ENCODE data around the gene MORC4. TPM values are rescaled to one million over a fixed set of nuclear protein-coding genes. Genes with fewer than 3 reads are reported as not detected.
A peak's percentile ranks its signal among the peaks of the same experiment; 100 is the strongest.

MORC4 gene
- polyA plus RNA-seq, 1 experiment, result 12.3 TPM

- TF ChIP-seq, protein P1, sequence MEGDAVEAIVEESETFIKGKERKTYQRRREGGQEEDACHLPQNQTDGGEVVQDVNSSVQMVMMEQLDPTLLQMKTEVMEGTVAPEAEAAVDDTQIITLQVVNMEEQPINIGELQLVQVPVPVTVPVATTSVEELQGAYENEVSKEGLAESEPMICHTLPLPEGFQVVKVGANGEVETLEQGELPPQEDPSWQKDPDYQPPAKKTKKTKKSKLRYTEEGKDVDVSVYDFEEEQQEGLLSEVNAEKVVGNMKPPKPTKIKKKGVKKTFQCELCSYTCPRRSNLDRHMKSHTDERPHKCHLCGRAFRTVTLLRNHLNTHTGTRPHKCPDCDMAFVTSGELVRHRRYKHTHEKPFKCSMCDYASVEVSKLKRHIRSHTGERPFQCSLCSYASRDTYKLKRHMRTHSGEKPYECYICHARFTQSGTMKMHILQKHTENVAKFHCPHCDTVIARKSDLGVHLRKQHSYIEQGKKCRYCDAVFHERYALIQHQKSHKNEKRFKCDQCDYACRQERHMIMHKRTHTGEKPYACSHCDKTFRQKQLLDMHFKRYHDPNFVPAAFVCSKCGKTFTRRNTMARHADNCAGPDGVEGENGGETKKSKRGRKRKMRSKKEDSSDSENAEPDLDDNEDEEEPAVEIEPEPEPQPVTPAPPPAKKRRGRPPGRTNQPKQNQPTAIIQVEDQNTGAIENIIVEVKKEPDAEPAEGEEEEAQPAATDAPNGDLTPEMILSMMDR (IDR thresholded peaks at IDR 0.05; ENCODE audit: insufficient read depth, low read depth, low read length), result no peak
- H3K4me3 ChIP-seq (ENCODE audit: low read depth, low read length), result no peak overlapping the region
- POLR2A ChIA-PET, result no interaction called here
- H3K36me3 ChIP-seq (ENCODE audit: control insufficient read depth, insufficient read depth, low read length), result peaks cover 1% of the 10 kb centered on the region; the same call in 1 of the 2 replicates
- no peak for DNase-seq (ENCODE audit: low read depth)
- CTCF ChIA-PET, result no interaction called here
- H3K27me3 ChIP-seq (ENCODE audit: control insufficient read depth, insufficient read depth, low read length), result no peaks in the 10 kb centered on the region
Observed at GRCh38 chrX:106964290-106964689, 35.7 kb downstream of the MORC4 start.

GRCh38 chrX:106963111-106963510 lies 36.9 kb downstream of the MORC4 start:
- Histone ChIP-seq H3K27me3 (ENCODE audit: control insufficient read depth, insufficient read depth, low read length) (no peaks in the 10 kb centered on the region), H3K36me3 (ENCODE audit: control insufficient read depth, insufficient read depth, low read length) (peaks cover 1% of the 10 kb centered on the region; the same call in 1 of the 2 replicates), H3K4me3 (ENCODE audit: low read depth, low read length) (no peak overlapping the region)
- TF ChIP-seq, protein P1 (IDR thresholded peaks at IDR 0.05; ENCODE audit: insufficient read depth, low read depth, low read length), result no peak
- CTCF ChIA-PET, result interaction anchor here (1.2 to 1.4 kb wide), 2 partner anchors 36 to 69 kb away, joined by 4 read pairs; no protein-coding TSS in a partner anchor
- DNase-seq (ENCODE audit: low read depth), result no peak
- POLR2A ChIA-PET, result no interaction called here

DNA sequence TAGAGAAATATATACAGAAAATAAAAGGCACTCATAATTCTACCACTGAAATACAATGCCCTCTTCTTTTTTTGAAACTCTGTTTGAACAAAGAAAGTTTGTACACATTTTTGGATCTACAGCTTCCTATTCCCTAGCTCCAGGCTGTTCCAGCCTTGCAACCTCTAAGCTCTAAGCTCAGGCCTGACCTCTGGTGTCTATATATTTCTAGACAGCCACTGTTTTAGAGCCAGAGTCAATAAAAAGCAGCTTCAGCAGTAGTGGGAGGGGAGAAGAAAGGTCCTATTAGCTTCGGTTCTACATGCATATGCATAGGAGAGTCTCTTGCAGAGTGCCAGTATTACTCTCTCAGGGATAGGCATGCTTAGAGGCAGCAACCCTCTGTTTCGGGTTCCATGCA lies 40.1 kb downstream of the MORC4 start:
- H3K36me3 ChIP-seq (ENCODE audit: control insufficient read depth, insufficient read depth, low read length), result peaks cover 1% of the 10 kb centered on the region; the same call in 1 of the 2 replicates
- TF ChIP-seq, protein P1 (IDR thresholded peaks at IDR 0.05; ENCODE audit: insufficient read depth, low read depth, low read length), result peak; percentile 30
- CTCF ChIA-PET, result interaction anchor here (0.8 to 2.1 kb wide), 6 partner anchors 9 to 68 kb away, joined by 3 to 11 read pairs (median 5); no protein-coding TSS in a partner anchor
- POLR2A ChIA-PET, result no interaction called here
- no peak for DNase-seq (ENCODE audit: low read depth)
- H3K4me3 ChIP-seq (ENCODE audit: low read depth, low read length), result no peak overlapping the region
- no peaks in the 10 kb centered on the region for H3K27me3 ChIP-seq (ENCODE audit: control insufficient read depth, insufficient read depth, low read length)

GRCh38 chrX:106957856-106958255 lies 42.2 kb downstream of the MORC4 start:
- no peaks in the 10 kb centered on the region for H3K27me3 ChIP-seq (ENCODE audit: control insufficient read depth, insufficient read depth, low read length)
- ChIA-PET CTCF (interaction anchor here (2.4 kb wide), 1 partner anchor 63 kb away, joined by 10 read pairs; no protein-coding TSS in a partner anchor), POLR2A (no interaction called here)
- TF ChIP-seq, protein P1 (IDR thresholded peaks at IDR 0.05; ENCODE audit: insufficient read depth, low read depth, low read length), result no peak
- H3K4me3 ChIP-seq (ENCODE audit: low read depth, low read length), result no peak overlapping the region
- peaks cover 1% of the 10 kb centered on the region; the same call in 1 of the 2 replicates for H3K36me3 ChIP-seq (ENCODE audit: control insufficient read depth, insufficient read depth, low read length)
- DNase-seq (ENCODE audit: low read depth), result no peak

DNA sequence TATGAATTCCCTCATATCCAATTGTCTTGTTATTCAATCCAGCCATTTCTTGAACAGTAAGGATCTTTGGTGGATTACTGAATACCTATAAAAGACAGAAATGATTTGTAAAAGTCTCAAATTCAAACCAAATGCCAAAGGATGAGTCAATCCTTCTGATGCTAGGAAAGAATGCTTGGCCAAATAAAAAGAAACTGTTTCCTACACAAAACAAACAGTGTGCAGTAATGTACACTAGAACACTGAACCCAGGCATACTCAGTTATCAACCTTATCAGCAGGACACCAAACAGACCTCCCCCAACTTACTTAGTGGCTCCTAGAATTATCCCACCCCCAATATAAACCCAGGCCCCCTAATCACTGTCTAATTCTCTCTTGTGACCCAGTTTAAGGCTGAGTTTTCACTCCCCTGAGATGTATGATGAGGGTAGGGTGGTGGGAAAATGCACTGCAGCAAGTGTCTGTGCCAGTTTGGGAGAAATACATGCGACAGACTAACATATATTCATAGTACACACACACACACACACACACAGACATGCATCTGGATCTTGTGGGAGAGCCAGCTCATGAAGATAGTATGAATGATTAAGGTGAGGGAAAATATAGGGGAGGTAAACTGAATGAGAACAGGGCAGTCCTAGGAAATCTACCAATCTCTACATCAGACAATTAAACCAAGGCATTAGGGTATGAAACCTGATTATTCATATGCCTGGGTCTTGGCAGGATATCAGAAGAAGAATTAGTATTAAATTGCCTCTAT lies 44.8 kb downstream of the MORC4 start:
- peak; percentile 23 for DNase-seq (ENCODE audit: low read depth)
- ChIA-PET POLR2A (no interaction called here), CTCF (interaction anchor here (1.3 to 2.9 kb wide), 2 partner anchors 57 to 61 kb away, joined by 3 to 10 read pairs; no protein-coding TSS in a partner anchor)
- Histone ChIP-seq H3K36me3 (ENCODE audit: control insufficient read depth, insufficient read depth, low read length) (no peaks in the 10 kb centered on the region), H3K4me3 (ENCODE audit: low read depth, low read length) (no peak overlapping the region), H3K27me3 (ENCODE audit: control insufficient read depth, insufficient read depth, low read length) (no peaks in the 10 kb centered on the region)
- TF ChIP-seq, protein P1 (IDR thresholded peaks at IDR 0.05; ENCODE audit: insufficient read depth, low read depth, low read length), result no peak

Data from BJ (cell line).